HG03342 (cell line): ENCODE results near the gene PCSK7.
"Not testable (repeated sequence)": the region's sequence is repeated elsewhere in the genome, so short reads cannot be mapped to it uniquely, and the experiment has no call there.

Experiments used
- ATAC-seq: cut with Tn5 transposase; IDR thresholded peaks from one replicate; pipeline ENCODE4 v1.9.1; 2021; ENCODE audit warnings: mild to moderate bottlenecking, moderate library complexity; ENCODE audit not compliant: unreplicated experiment

Gene PCSK7

GRCh38 chr11:117185736-117186430, 46.0 kb downstream of the PCSK7 start:
- no peak for ATAC-seq

GRCh38 chr11:117183724-117184349, 48.0 kb downstream of the PCSK7 start:
- ATAC-seq: no peak

- ATAC-seq: not testable (repeated sequence)
These were observed 48.7 kb downstream of the PCSK7 start for GRCh38 chr11:117183178-117183577.

- ATAC-seq: no peak
These were observed 49.3 kb downstream of the PCSK7 start for GRCh38 chr11:117182551-117182935.

- ATAC-seq: no peak
These were observed 50.0 kb downstream of the PCSK7 start for GRCh38 chr11:117181586-117182550.

- no peak for ATAC-seq
These were observed 51.0 kb downstream of the PCSK7 start for GRCh38 chr11:117180661-117181585.

- ATAC-seq: no peak
These were observed 51.9 kb downstream of the PCSK7 start for GRCh38 chr11:117180020-117180419.

GRCh38 chr11:117179048-117179999, 52.5 kb downstream of the PCSK7 start:
- peak; percentile 26 for ATAC-seq

- peak; percentile 88 for ATAC-seq
These were observed 53.5 kb downstream of the PCSK7 start, which contains the start of gene SIDT2 for GRCh38 chr11:117178210-117179034. Gene SIDT2, plus strand, starts transcription at chr11:117178743. Its CDS starts 521 bp downstream, at chr11:117179264.

- ATAC-seq: no peak
These were observed 54.2 kb downstream of the PCSK7 start for GRCh38 chr11:117177534-117178209.

- ATAC-seq: no peak
These were observed 55.7 kb downstream of the PCSK7 start for GRCh38 chr11:117176186-117176585.

- no peak for ATAC-seq
These were observed 56.1 kb downstream of the PCSK7 start for GRCh38 chr11:117175781-117176180.

- no peak for ATAC-seq
These were observed 56.8 kb downstream of the PCSK7 start for GRCh38 chr11:117175104-117175503.

- ATAC-seq: no peak
These were observed 59.0 kb downstream of the PCSK7 start for GRCh38 chr11:117172724-117173421.

GRCh38 chr11:117171404-117172061, 60.3 kb downstream of the PCSK7 start:
- ATAC-seq: no peak

GRCh38 chr11:117171007-117171403, 60.9 kb downstream of the PCSK7 start:
- no peak for ATAC-seq

- ATAC-seq: no peak
These were observed 61.7 kb downstream of the PCSK7 start for GRCh38 chr11:117170210-117170609.
